SK-N-MC (cell line): Measurements from ENCODE around the gene ACER3.

Source experiments
- EZH2 ChIP-seq: fragments of 200-600 bp; sonication (generic); IDR thresholded peaks from one replicate; pipeline ENCODE4 v1.6.1; 2017; ENCODE audit warnings: antibody characterized with exemption
- POLR2AphosphoS5 ChIP-seq: IDR thresholded peaks from 2 replicates; pipeline ENCODE4 v1.6.1; 2012; ENCODE audit warnings: mild to moderate bottlenecking, low read depth, low read length, borderline replicate concordance

DNA sequence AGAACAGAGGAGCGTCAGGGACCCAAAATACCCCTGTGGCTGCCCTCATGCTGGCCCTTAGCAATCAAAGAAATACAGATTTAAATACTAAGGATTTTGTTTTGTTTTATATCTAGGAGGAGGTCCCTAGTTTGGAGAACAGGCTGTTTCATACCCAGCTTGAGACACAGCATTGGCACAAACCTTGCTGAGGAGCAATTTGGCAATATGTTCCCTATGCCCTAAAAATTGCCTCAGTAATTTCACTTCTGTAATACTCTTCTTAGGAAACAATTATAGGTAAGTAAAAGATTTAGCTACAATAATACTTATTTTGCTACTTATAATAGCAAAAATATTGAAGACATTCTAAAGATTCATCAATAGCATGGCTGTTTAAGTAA is 40.5 kb upstream of the ACER3 start:
- TF ChIP-seq POLR2AphosphoS5 (no peak), EZH2 (no peak)
